ENCODE data around the gene PMF1.

Gene PMF1

GRCh38 chr1:156241311-156241811, 28.6 kb downstream of the PMF1 start:
- no peak for DNase-seq

GRCh38 chr1:156241926-156242325, 29.1 kb downstream of the PMF1 start, which contains the start of gene BGLAP:
BGLAP (plus strand) TSS chr1:156242184; CDS start chr1:156242232, 48 bp downstream.
- no peak for DNase-seq

DNA sequence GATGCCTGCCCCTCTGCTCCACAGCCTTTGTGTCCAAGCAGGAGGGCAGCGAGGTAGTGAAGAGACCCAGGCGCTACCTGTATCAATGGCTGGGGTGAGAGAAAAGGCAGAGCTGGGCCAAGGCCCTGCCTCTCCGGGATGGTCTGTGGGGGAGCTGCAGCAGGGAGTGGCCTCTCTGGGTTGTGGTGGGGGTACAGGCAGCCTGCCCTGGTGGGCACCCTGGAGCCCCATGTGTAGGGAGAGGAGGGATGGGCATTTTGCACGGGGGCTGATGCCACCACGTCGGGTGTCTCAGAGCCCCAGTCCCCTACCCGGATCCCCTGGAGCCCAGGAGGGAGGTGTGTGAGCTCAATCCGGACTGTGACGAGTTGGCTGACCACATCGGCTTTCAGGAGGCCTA, 29.9 kb downstream of the PMF1 start:
- DNase-seq: no peak

DNA sequence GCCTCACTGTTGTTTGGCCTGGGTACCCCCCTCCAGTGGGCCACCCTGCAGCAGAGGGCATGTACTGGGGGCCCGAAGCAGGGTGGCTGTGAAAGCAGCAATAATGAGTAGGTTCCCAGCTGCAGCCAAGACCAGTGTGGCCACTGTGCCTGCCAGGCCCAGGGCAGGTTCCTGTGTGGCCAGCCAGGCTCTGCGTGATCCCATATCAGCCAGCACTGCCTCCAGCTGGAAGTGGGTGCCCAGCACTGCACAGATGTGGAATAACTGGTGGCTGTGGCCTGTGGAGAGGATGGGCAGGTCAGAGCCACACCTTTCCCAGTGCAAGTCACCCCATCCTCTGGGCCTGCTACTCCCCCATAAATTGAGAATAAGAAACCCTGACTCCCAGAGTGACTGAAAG, 31.3 kb downstream of the PMF1 start:
- DNase-seq: no peak

- DNase-seq: no peak
These were observed 31.9 kb downstream of the PMF1 start for GRCh38 chr1:156244712-156245111.

GRCh38 chr1:156245451-156246232, 32.8 kb downstream of the PMF1 start:
- no peak for DNase-seq

DNA sequence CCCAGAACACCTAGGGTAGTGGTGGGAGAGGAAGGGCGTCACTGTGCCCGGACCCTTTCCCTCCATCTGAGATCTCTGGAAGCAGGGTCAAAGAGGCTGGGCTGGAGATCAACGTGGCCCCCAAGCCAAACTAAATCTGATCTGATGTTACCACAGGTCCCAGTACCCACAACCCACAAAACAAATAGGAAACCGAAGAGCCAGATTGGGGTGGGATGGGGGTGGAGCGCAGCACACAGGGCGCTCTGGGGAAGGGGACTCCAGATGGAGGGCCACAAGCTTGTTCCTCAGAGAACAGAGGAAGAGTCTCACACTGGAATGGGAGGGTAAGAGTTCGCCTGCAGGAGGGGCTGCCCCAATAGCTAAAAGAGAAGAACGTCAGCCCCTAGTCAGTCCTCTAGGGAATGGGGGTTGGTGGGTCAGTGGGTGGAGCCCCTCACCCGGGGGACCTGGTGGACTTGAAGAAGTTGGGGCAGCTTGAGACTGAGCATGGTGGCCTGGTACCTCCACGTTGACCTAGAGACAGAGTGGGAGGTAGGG, 33.5 kb downstream of the PMF1 start:
- no peak for DNase-seq

DNA sequence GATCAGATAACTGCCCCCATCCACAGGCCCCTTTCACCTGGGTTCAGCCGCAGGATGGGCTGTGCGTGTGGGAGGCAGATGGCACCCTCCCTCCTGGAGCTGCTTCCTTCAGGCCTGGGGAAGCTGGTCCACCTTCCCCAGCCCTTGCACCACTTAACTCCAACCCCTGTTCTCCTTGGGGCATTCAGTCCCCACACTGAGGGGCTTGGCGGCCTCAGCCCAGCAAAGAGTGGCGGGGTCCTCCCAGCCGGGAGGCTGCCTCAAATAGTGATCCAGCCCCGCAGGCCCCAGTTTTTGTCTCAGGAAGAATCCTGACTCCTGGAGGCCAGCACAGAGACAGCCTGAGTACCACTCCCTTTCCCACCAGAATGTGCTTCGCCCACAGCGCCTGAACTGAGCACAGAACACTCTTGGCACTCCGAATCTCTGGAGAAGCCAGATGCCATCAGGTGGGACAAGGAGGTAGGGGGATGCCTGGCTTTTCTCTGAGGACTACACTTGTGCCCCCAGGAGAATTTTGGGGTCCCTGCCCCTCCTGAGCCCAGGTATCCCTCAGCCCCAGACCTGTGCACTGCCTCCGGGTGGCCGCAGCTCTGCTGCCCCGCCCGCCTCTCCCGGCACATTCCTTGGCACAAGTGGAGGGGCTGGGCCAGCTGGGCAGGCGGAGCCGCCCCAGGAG, 34.1 kb downstream of the PMF1 start:
- DNase-seq: no peak

GRCh38 chr1:156247460-156248322, 34.9 kb downstream of the PMF1 start, which contains the start of gene PAQR6:
PAQR6 (minus strand) TSS chr1:156248056; CDS start chr1:156246731, 1,325 bp downstream.
- no peak for DNase-seq

- no peak for DNase-seq
These were observed 35.5 kb downstream of the PMF1 start for GRCh38 chr1:156248323-156248683.

- no peak for DNase-seq
These were observed 36.8 kb downstream of the PMF1 start for GRCh38 chr1:156249593-156249992.

GRCh38 chr1:156251527-156251926, 38.7 kb downstream of the PMF1 start:
- no peak for DNase-seq

DNA sequence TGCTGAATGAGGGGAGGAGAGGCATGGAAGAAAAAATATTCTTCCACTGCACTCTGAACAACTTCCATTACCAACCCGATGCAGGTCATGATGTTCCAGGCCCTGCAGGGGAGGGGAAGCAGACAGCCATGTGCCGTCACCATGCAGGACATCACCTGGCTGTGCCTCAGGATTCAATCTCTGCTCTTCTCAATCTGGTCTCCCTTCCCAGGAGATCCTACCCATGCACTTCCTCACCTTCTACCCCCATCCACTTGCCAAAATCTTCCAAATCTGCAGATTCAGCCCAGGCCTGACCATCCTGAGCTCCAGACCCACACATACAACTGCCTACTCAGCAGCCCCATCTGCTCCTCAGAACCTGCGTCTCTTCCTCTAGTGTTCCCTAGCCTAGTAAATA, 40.8 kb downstream of the PMF1 start:
- DNase-seq: no peak

DNA sequence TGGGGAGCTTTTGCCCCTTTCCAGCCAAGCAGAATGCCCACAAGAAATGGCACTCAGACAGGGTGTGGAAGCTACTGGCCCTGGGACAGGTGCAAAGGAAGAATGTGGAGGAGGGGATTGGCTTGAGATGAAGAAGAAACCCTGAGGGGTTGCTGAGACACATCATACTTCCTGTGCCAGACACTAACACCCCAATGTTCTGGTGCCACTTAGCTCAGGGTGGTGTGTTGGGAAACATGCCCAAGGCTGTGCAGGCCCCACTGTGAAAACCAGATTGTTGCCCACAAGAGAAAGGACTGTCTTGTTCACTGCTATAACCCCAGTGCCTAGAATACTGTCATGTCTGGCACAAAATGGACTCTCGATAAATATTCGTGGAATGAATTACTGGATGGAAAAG, 44.9 kb downstream of the PMF1 start:
- no peak for DNase-seq

GRCh38 chr1:156258859-156259258, 46.1 kb downstream of the PMF1 start:
- no peak for DNase-seq

- DNase-seq: no peak
These were observed 47.0 kb downstream of the PMF1 start for GRCh38 chr1:156259805-156260204.

- DNase-seq: no peak
These were observed 48.1 kb downstream of the PMF1 start for GRCh38 chr1:156260896-156261295.

DNA sequence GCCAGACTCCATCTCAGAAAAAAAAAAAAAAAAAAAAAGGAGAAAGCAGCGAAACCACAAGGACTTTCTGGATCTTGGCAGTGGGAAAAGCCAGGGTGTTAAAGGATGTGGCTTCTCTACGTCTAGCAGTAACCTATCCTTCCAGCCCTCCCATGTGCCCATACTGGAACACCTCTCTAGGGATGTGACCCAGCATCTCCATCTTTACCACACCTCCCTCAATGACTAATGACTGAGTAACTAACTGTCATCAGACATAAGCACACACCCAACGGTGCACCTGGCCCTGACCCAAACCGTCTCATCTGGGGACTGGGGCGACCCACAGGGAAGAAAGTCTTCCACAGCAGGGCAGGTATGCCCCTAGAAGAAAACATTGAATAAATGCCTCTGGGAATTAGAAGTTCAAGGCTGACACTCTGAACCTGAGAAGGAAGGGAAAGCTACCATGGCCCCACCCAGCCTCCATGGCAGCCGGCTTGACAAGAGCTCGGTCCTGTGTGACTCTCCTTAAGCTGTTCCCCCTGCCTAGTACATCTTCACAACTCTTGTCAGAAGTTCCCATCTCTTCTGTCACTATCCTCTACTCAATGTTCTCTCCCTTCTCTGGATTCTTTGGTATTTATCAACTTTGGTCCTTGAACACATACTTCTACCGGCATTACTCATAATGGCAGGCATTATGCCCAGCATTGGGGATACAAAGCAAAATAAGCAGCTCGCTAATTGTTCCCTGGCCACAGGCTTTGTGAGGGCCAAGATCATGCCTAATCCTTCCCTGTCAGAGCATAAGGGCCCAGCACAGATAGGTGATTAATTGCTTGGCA, 49.9 kb downstream of the PMF1 start:
- no peak for DNase-seq

- DNase-seq: no peak
These were observed 50.5 kb downstream of the PMF1 start for GRCh38 chr1:156263288-156263655.

- no peak for DNase-seq
These were observed 53.2 kb downstream of the PMF1 start for GRCh38 chr1:156266051-156266450.

DNA sequence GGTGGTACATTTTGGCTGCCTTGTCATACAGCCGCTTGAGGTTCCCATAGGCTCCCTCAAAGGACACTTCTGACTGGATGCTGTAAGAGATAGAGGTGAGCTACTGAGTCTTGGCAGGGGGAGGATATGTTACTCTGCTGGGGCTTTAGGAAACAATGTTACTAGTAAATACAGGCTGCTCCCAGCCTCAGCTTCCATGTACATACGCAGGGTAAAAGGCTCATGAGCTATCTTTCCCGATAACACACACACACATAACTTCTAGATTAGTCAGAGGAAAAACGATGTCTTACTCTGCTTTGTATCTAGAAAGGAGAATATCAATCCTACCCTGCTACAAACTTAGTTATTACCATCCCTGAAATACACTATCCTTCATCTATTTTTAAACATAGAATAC, 55.5 kb downstream of the PMF1 start:
- DNase-seq: no peak

DNA sequence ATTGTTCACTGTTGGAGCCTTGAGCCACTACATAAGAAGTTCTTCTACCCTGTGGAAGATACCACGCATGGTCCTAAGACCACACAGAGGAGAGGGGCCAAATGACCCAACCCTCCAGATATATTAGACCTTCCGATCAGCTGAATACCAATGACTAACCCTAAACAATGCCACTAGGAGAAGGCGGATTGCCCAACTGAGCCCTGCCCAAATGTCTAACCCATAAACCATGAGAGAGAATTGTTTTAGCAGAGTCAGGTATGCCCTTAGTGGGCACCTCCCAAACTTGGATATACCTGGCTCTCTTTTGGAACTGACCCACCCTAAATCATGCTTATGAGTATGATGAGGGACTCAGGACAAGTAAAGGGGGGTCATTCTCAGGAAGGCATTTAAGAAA, 57.5 kb downstream of the PMF1 start:
- DNase-seq: no peak
